ENCODE measurements around the gene SLC25A51. TPM values are rescaled to one million over a fixed set of nuclear protein-coding genes. Genes with fewer than 3 reads are reported as not detected.

Gene SLC25A51
- polyA plus RNA-seq, 1 donor (not counting 4 experiments of a cell fraction or from before 2014, with no cell fraction given), result 22.2 TPM

GRCh38 chr9:37917801-37918664 lies 14.1 kb upstream of the SLC25A51 start:
- FAIRE-seq, result no peak

DNA sequence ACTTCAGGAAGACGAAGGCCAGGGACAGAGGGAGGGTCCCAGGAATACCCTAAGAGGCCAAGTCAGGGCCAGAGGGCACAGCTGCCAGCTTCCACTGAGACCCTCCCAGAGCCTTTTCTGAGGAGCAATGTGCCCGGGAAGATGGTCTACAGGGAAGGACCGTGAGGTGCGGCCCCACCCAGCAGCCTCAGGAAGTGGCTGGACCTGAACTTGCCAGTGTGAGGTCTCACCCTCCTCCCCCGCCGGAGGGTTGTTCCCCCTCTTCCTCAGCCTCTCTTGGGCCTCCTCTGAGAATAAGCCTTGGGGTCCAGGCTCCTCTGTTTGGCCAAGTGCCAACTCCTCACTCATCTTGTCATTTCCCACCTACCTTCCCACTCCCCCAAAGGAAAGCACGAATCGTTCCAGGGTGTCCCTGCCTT lies 13.4 kb upstream of the SLC25A51 start:
- Histone ChIP-seq H3K9me3 (ENCODE audit: control insufficient read depth, low read depth, low read length) (no peaks in the 10 kb centered on the region), H3K9ac (ENCODE audit: control insufficient read depth, extremely low read depth, insufficient read depth, low read length) (no peak overlapping the region), H2AFZ (ENCODE audit: control insufficient read depth, low read length) (no peak overlapping the region), H3K4me3 (ENCODE audit: control insufficient read depth in 2 of 3, extremely low read depth in 1 of 3, insufficient read depth in 2 of 3, low read depth in 1 of 3, low read length in 3 of 3) (no peak overlapping the region), H3K9me1 (ENCODE audit: control insufficient read depth, extremely low read depth, insufficient read depth, low read length) (no peaks in the 10 kb centered on the region), H3K4me2 (ENCODE audit: control insufficient read depth, extremely low read depth, insufficient read depth, low read depth, low read length) (no peak overlapping the region), H4K20me1 (ENCODE audit: control insufficient read depth, extremely low read depth, insufficient read depth, low read length) (no peaks in the 10 kb centered on the region), H3K4me1 (ENCODE audit: control insufficient read depth, extremely low read depth, insufficient read depth, low read length) (peaks cover 25% of the 10 kb centered on the region), H3K27ac (ENCODE audit: control insufficient read depth, insufficient read depth, low read length) (no peak overlapping the region), H3K36me3 (ENCODE audit: control insufficient read depth in 2 of 2, extremely low read depth in 1 of 2, insufficient read depth in 2 of 2, low read length in 2 of 2) (peaks cover 16 to 17% of the 10 kb centered on the region in 2 experiments), H3K79me2 (ENCODE audit: control insufficient read depth, insufficient read depth, low read length) (peaks cover 5% of the 10 kb centered on the region), H3K27me3 (ENCODE audit: control insufficient read depth, extremely low read depth, insufficient read depth, low read length) (no peaks in the 10 kb centered on the region)
- DNase-seq (ENCODE audit: low read depth, low spot score) (no peak), FAIRE-seq (no peak)
- no peak for TF ChIP-seq EZH2 (IDR thresholded peaks at IDR 0.05; ENCODE audit: low read length)
- TF ChIP-seq, protein P1, sequence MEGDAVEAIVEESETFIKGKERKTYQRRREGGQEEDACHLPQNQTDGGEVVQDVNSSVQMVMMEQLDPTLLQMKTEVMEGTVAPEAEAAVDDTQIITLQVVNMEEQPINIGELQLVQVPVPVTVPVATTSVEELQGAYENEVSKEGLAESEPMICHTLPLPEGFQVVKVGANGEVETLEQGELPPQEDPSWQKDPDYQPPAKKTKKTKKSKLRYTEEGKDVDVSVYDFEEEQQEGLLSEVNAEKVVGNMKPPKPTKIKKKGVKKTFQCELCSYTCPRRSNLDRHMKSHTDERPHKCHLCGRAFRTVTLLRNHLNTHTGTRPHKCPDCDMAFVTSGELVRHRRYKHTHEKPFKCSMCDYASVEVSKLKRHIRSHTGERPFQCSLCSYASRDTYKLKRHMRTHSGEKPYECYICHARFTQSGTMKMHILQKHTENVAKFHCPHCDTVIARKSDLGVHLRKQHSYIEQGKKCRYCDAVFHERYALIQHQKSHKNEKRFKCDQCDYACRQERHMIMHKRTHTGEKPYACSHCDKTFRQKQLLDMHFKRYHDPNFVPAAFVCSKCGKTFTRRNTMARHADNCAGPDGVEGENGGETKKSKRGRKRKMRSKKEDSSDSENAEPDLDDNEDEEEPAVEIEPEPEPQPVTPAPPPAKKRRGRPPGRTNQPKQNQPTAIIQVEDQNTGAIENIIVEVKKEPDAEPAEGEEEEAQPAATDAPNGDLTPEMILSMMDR (optimal IDR thresholded peaks at IDR 0.05 in 1 of 3, IDR thresholded peaks at IDR 0.05 in 1 of 3, conservative IDR thresholded peaks at IDR 0.05 in 1 of 3; ENCODE audit: extremely low read depth in 1 of 3, insufficient read depth in 2 of 3, low read length in 3 of 3), result no peak
- dilution Hi-C loops (cut with MboI; ENCODE audit: extremely low pct_ligation_motif_present, low sequenced_read_pairs), result no loop called here

More at GRCh38 chr9:37917801-37918664, 14.1 kb upstream of the SLC25A51 start:
- no peak for DNase-seq (ENCODE audit: low read depth, low spot score)
- Histone ChIP-seq H3K27me3 (ENCODE audit: control insufficient read depth, extremely low read depth, insufficient read depth, low read length) (no peaks in the 10 kb centered on the region), H3K9me1 (ENCODE audit: control insufficient read depth, extremely low read depth, insufficient read depth, low read length) (no peaks in the 10 kb centered on the region), H3K79me2 (ENCODE audit: control insufficient read depth, insufficient read depth, low read length) (peaks cover 5% of the 10 kb centered on the region), H4K20me1 (ENCODE audit: control insufficient read depth, extremely low read depth, insufficient read depth, low read length) (no peaks in the 10 kb centered on the region), H3K36me3 (ENCODE audit: control insufficient read depth in 2 of 2, extremely low read depth in 1 of 2, insufficient read depth in 2 of 2, low read length in 2 of 2) (peaks cover 16 to 17% of the 10 kb centered on the region in 2 experiments), H3K27ac (ENCODE audit: control insufficient read depth, insufficient read depth, low read length) (no peak overlapping the region), H3K4me2 (ENCODE audit: control insufficient read depth, extremely low read depth, insufficient read depth, low read depth, low read length) (no peak overlapping the region), H3K9ac (ENCODE audit: control insufficient read depth, extremely low read depth, insufficient read depth, low read length) (no peak overlapping the region), H2AFZ (ENCODE audit: control insufficient read depth, low read length) (no peak overlapping the region), H3K4me3 (ENCODE audit: control insufficient read depth in 2 of 3, extremely low read depth in 1 of 3, insufficient read depth in 2 of 3, low read depth in 1 of 3, low read length in 3 of 3) (no peak overlapping the region), H3K9me3 (ENCODE audit: control insufficient read depth, low read depth, low read length) (no peaks in the 10 kb centered on the region), H3K4me1 (ENCODE audit: control insufficient read depth, extremely low read depth, insufficient read depth, low read length) (peaks cover 32% of the 10 kb centered on the region)
- dilution Hi-C loops (cut with MboI; ENCODE audit: extremely low pct_ligation_motif_present, low sequenced_read_pairs), result no loop called here
- TF ChIP-seq, protein P1 (optimal IDR thresholded peaks at IDR 0.05 in 1 of 3, IDR thresholded peaks at IDR 0.05 in 1 of 3, conservative IDR thresholded peaks at IDR 0.05 in 1 of 3; ENCODE audit: extremely low read depth in 1 of 3, insufficient read depth in 2 of 3, low read length in 3 of 3), result no peak
- no peak for TF ChIP-seq EZH2 (IDR thresholded peaks at IDR 0.05; ENCODE audit: low read length)

Measured in keratinocyte (primary cell).